Activated CD4-positive, alpha-beta memory T cell treated with anti-CD3 and anti-CD28 coated beads for 36 hours (primary cell): ENCODE data around the gene ARHGAP8. TPM values are rescaled to one million over a fixed set of nuclear protein-coding genes. Genes with fewer than 3 reads are reported as not detected.

Experiments used
- CTCF ChIA-PET: fragments of 350-600 bp; sonication (Branson Sonifier 250); formaldehyde crosslinking; loops from one replicate; lab custom pipeline; 2021; ENCODE audit warnings: antibody characterized with exemption, inconsistent platforms; lab: Charles Lee
- POLR2A ChIA-PET: fragments of 350-600 bp; sonication (Branson Sonifier 250); formaldehyde crosslinking; loops from one replicate; lab custom pipeline; 2021; ENCODE audit warnings: antibody characterized with exemption; lab: Charles Lee
- DNase-seq: peaks from one replicate; pipeline ENCODE4 v3.0.0-alpha.2; 2020
- H3K27ac Mint-ChIP-seq: one replicate; pipeline ENCODE4 v1.8.0; 2021; ENCODE audit warnings: mixed read lengths
- H3K27me3 Mint-ChIP-seq: one replicate; pipeline ENCODE4 v1.8.0; 2021; ENCODE audit warnings: mixed read lengths
- H3K36me3 Mint-ChIP-seq: one replicate; pipeline ENCODE4 v1.8.0; 2021; ENCODE audit warnings: mixed read lengths
- H3K4me1 Mint-ChIP-seq: one replicate; pipeline ENCODE4 v1.8.0; 2021; ENCODE audit warnings: low read depth, mixed read lengths
- H3K4me3 Mint-ChIP-seq: one replicate; pipeline ENCODE4 v1.8.0; 2021; ENCODE audit warnings: mild to moderate bottlenecking, mixed read lengths
- H3K9me3 Mint-ChIP-seq: one replicate; pipeline ENCODE4 v1.8.0; 2021; ENCODE audit warnings: mixed read lengths
- intact Hi-C: fragments of 100-400 bp; cut with micrococcal nuclease; formaldehyde crosslinking; loops from one replicate; pipeline ENCODE4 v1.15.1; 2023
- total RNA-seq, 2 experiments: library from RNA; stranded (reverse); gene quantifications; one replicate each; pipeline ENCODE4 v1.2.3, GENCODE V29; 2021

The ARHGAP8 gene
- total RNA-seq, 2 experiments from 2014 or later: 0.73 to 0.88 TPM

- peaks cover 31% of the 10 kb centered on the region for H3K27me3 Mint-ChIP-seq
- POLR2A ChIA-PET: no interaction called here
- DNase-seq: no peak
- H3K4me1 Mint-ChIP-seq: no peaks in the 10 kb centered on the region
- no peak overlapping the region for H3K4me3 Mint-ChIP-seq
- H3K36me3 Mint-ChIP-seq: no peaks in the 10 kb centered on the region
- H3K27ac Mint-ChIP-seq: no peak overlapping the region
- CTCF ChIA-PET: no interaction called here
- H3K9me3 Mint-ChIP-seq: peaks cover 14% of the 10 kb centered on the region
- intact Hi-C loops: no loop called here
Measured at GRCh38 chr22:44907765-44908737, 155.7 kb downstream of the ARHGAP8 start.

- Mint-ChIP-seq H3K36me3 (no peaks in the 10 kb centered on the region), H3K4me1 (no peaks in the 10 kb centered on the region), H3K27me3 (peaks cover 27% of the 10 kb centered on the region), H3K27ac (no peak overlapping the region), H3K9me3 (peaks cover 14% of the 10 kb centered on the region), H3K4me3 (no peak overlapping the region)
- ChIA-PET CTCF (no interaction called here), POLR2A (no interaction called here)
- DNase-seq: no peak
- intact Hi-C loops: no loop called here
Measured at GRCh38 chr22:44909241-44909640, 156.9 kb downstream of the ARHGAP8 start.

Other genes starting within 250 kb of the ARHGAP8 start
- gene PRR5, start 50.4 kb upstream of the ARHGAP8 start, total RNA-seq: 10 to 100 TPM; 10.3 to 11.8 TPM